Left colon (tissue), 2 donors: ENCODE measurements around the gene CTSF. TPM values are rescaled to one million over a fixed set of nuclear protein-coding genes. Genes with fewer than 3 reads are reported as not detected.
"Not testable (repeated sequence)": the region's sequence is repeated elsewhere in the genome, so short reads cannot be mapped to it uniquely, and the experiment has no call there.

ENCODE experiments used
- ATAC-seq: fragments of 200-7000 bp; cut with Tn5 transposase; one replicate; pipeline ENCODE4 v1.9.1; 2020; ENCODE audit warnings: mild to moderate bottlenecking, moderate library complexity
- DNase-seq, 2 donors: peaks; one replicate each; pipeline ENCODE4 v3.0.0-alpha.2; 2020
- intact Hi-C, 2 donors: fragments of 100-400 bp; cut with DNase I in 1 of 2; cut with micrococcal nuclease in 1 of 2; formaldehyde crosslinking; loops; one replicate each; pipeline versions ENCODE4 v1.11.2 to v1.14.0; 2022; cut with DNase I, micrococcal nuclease
- total RNA-seq, 2 donors: library from RNA; stranded (reverse); fragmentation: NEBNext Ultra II Directional; extraction: Animal tissue kit (Norgen Biotek cat#: 25700); gene quantifications; one replicate each; pipeline ENCODE4 v1.2.1, GENCODE V29; 2021
- donor health status: DM: no; HTN: no; CAD: no.
- donor health status: DM: yes; HTN: yes; CAD: no.

Gene CTSF
- total RNA-seq, 2 donors from 2014 or later: 5.6 to 20.4 TPM

DNA sequence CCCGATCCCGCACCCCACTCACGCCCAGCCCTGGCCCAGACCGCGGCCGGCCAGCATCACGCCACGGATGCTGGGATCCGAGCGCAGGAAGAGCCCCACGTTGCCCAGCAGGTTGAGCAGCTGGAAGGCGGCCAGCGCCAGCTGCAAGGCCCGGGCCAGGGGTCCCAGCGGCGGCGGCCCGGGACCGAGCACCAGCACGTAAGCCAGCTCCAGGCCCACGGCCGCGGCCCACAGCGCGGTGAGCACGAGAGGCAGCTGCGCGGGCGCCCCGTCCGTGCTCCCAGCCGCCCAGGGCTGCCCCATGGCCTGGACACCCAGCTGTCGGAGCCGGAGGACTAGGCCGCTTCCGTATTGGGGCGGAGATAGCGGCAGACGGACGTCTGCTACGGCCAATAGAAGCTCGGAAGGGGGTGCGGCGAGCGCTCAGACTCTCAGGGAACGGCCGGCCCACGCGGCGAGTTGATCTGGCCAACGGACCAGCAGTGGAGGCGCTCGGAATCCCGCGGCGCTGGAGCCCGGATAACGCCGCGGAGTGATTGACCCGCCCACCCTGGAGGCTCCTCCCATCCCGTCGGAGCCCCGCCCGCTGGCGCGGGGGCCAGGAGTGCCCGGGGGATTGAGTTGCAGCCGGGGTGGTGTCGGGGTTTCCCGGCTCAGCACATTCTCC is 22.6 kb downstream of the CTSF start, which contains the start of gene ZDHHC24:
ZDHHC24 (minus strand) TSS at position 348 of the 667 bp plus-strand sequence; CDS start at position 303, 45 bp downstream.
- intact Hi-C loops: no loop called here
- ATAC-seq (peak; percentile 97), DNase-seq (peak; percentile 97)

DNA sequence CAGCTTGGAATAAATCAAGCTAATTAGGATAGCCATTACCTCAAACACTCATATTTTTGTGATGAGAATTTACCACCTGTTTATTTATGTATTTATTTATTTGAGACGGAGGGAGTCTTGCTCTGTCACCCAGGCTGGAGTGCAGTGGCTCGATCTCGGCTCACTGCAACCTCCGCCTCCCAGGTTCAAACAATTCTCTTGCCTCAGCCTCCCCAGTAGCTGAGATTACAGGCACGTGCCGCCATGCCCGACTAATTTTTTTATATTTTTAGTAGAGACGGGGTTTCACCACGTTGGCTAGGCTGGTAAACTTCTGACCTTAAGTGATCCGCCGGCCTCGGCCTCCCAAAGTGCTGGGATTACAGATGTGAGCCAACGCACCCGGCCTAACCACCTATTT is 23.5 kb downstream of the CTSF start:
- ATAC-seq, DNase-seq, intact Hi-C loops: not testable (repeated sequence)

DNA sequence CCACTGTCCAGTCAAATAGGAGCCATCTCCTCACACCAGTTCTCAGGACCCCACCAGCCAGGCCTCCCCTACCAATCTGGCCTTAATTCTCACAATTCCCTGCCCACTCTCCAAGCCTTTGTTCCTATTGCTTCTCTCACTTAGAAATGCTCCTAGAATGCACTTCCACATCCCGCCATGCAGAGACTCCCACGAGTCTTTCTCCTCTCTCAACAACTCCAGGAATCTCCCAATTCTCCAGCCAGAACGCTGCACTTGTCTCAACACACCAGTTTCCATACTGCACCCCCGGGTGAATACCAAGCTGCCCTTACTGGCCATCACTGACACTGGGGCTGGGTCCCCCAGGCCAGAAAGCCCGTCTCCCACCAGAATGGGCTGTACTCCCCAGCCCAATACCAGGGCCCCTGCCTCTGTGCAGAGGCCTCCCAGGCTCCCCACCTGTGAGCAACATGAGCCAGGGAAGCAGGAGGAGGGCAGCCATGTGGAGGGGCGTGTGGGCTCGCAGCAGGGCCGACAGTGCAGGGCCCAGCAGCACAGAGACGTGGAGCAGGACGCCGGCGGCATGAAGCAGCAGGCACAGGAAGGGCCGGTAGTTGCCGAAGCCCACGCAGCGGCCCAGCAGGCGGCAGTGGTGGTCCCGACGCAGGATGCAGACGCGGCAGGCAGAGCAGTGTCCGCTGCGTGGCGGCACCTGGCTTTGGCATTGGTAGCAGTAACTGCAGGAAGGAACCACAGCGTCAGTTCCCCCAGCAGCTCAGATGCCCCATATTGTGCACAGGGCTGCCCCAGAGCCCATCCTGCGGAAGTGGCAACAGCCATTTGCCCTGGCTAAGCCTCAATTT is 24.9 kb downstream of the CTSF start:
- intact Hi-C loops: no loop called here
- no peak for ATAC-seq
- peak in 1 of 2 donors; percentile 62 for DNase-seq

DNA sequence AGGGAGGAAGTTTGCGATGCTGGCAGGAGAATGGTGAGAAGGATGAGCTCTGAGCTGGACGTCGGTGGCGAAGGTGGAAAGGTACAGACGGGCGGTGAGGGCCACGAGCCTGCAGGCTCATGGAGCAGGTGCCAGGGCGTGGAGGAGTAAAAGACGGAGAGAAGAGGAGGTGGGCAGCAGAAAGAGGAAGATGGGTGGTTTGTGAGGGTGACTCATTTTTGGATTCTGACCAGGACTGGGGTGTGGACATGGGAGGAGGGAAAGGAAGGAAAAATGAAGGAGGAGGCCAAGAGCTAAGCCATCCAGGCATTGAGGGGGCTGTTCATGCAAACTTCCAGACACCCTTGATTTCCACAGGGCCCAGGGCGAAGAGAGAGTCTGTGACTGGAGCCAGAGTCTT is 26.0 kb downstream of the CTSF start:
- no peak for ATAC-seq
- DNase-seq: no peak
- intact Hi-C loops: no loop called here

DNA sequence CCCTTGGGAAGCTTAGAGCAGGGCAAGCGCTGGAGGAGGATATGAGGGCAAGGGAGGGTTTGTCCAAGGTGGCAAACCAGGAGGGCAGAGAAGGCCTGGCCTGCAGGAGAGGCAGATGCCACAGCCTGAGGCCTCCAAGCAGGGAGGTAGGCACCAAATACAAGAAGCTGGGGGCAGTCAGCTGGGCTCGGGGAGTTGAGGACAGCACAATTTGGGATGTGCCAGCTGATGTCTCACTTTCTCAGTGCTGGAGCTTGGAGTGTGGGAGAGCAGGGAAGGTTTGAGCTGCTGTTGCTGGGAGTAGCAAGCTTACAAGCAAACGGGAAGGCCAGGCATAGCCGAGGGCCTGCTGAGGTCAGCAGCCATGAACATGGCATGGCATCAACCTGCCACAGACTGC is 26.5 kb downstream of the CTSF start:
- intact Hi-C loops: no loop called here
- DNase-seq: no peak
- no peak for ATAC-seq

DNA sequence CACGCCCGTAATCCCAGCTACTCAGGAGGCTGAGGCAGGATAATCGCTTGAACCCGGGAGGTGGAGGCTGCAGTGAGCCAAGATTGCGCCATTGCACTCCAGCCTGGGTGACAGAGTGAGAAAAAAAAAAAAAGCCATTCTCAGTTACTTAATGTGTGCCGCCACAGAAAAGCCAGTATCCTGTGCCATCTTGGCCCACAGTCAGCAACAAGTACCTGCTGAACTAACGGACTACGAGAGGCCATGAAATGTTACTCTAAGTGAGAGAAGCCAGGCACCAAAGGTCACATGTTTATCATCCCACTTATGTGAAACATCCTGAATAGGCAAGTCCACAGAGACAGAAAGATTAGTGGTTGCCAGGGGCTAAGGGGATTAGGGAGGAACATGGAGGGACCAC is 27.8 kb downstream of the CTSF start:
- ATAC-seq, intact Hi-C loops, DNase-seq: not testable (repeated sequence)

DNA sequence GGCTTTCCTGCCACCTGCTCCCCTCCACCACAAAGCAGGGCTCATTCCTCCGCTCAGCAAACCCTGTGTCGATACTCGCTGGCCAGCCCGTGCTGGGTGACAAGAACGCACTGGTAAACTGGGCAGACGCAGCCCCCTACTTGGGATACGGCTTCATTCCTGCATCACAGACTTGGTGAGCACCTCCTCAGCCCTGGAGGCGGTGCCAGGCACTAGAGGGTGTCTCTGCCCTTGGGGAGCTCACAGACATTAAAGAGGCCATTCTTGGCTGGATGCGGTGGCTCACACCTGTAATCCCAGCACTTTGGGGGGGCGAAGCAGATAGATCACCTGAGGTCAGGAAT is 28.6 kb downstream of the CTSF start:
- ATAC-seq: no peak
- no peak for DNase-seq
- intact Hi-C loops: no loop called here

DNA sequence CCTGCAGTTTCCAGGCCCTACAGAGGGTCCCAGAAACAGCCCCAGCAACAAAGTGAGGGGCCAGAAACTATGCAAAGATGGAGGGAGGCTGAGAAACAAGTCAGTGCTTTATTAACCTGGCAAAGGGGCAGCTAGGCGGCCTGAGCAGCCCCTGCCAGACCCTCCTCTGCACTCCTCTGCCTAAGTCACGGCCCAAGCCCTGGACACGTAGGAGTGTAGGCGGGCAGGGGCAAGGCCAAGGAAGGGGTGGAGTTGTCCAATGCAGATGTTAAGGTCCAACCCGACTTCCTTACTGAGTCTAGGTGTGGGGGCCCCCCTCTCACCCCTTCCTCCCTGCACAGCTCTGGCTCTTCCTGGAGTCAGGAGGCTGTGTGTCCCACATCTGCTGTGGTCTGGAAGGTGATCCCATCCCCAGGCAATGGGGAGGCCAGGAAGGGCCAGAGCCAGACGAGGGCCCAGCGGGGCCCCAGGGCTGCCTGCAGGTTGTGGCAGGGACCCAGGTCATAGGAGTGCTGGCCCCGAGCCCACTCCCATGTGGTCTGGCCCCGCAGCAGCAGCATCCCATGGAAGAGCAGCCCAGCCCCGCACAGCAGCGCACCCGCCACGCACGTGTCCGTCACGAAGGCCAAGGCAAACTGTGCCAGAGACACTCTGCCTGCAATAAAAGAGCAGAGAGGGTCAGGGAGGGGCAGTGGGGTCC is 29.1 kb downstream of the CTSF start:
- ATAC-seq (peak; percentile 12), DNase-seq (no peak)
- intact Hi-C loops: no loop called here

DNA sequence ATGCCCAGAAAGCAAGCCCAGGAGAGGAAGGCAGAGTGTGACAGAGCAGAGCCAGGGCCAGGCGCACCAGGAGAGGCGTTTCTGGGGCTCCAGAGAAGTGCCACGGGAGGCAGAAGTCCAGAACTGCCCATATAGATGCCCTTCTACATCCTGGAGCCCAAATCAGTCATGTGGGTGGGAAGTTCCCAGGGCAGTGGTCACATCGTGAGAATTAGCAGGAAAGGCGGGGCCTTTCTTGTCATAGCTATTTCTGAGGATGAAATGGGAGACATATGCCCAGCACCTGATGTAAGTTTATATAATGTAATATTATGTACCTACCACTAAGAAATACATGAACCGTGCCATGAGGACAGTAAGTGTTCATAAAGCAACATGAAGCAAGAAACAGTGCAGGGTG is 35.6 kb downstream of the CTSF start:
- intact Hi-C loops: no loop called here
- ATAC-seq (no peak), DNase-seq (no peak)

DNA sequence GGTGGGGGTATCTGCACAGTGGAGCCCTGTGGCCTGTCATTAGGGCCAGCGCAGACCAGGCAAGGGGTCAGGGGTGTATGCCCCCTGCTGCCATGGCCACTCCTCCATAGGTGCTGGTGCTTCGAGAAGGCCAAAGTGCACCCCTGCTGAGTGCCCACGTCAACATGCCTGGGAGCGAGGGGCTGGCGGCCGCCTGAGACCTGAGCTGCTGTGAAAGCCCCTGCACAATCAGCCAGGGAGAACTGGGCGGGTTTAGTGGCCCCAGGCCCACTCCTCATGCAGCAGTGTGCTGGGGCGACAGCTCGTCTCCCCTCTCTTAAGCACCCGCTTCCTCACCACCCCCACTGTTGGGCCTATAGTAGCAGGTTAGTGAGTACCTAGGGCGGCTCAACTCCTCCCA is 36.6 kb downstream of the CTSF start:
- no peak for DNase-seq
- intact Hi-C loops: no loop called here
- no peak for ATAC-seq

DNA sequence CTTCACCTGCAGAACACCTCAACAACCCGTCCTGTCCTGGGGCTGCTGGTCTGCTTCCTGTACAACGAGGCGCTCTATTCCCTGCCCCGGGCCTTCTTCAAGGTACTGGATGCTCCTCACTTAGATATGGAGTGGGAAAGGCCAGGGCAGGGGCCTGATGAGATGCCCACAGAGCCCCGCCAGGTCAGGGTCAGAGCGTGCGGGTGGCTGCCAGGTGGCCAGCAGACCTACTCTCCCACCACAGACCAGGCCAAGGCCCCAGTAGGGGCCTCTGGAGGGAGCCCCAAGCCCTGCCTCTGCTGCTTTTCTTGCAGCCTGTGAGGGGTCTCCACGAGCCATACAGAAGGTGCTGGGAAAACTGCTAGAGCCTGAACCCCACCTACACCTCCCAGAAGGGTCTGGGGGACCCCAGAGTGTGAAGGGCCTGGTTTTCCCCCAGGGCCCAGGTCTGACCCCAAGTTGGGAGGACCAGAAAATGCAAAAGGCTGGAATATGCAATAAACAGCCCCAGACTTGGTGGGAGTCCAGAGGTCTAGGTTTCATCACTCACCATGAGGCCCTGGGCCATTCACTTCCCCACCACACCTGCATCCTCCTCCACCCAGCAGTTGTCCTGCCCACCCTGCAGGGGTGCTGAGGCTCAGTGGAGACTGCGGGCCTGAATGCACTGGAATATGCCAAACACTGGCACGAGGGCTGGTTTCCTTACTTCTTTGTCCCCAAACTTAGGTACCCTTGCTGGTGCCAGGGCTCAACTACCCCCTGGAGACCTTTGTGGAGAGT is 37.3 kb downstream of the CTSF start:
- ATAC-seq (no peak), DNase-seq (no peak)
- intact Hi-C loops: no loop called here

DNA sequence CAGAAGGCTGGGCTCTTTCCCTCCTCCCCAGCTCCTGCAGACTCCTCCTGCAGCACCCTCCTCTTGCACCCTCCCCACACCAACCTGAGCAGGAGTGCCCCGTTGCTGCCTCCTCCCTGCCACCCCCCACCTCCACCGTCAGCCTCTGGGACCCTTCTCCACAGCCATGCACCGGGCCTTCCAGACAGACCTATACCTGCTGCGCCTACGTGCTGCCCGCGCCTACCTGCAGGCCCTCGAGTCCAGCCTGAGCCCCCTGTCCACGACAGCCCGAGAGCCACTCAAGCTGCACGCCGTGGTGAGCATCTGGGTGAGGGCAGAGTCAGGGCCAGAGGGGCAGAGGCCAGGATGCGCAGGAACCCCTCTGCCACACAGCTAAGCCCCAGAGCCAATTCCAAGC is 38.8 kb downstream of the CTSF start:
- intact Hi-C loops: no loop called here
- no peak for DNase-seq
- no peak for ATAC-seq

DNA sequence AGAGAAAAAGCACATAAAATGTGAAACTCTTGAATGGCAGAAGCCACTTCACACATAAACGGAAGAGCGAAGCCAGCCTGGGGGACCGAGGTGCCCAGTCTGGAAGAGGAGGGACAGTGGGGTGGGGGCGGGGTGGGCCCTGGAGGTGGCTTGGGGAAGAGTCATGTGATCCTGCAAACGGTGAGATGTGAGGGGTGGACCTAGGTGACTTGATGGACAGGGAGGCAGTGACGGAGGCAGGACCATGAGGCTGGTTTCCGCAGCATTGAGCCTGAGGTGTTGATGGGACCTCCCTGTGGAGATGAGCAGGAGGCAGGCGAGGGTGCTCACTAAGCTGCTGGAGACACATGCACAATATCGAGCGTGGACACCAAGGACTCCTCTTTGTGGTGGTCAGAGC is 39.3 kb downstream of the CTSF start:
- no peak for DNase-seq
- intact Hi-C loops: no loop called here
- ATAC-seq: no peak

DNA sequence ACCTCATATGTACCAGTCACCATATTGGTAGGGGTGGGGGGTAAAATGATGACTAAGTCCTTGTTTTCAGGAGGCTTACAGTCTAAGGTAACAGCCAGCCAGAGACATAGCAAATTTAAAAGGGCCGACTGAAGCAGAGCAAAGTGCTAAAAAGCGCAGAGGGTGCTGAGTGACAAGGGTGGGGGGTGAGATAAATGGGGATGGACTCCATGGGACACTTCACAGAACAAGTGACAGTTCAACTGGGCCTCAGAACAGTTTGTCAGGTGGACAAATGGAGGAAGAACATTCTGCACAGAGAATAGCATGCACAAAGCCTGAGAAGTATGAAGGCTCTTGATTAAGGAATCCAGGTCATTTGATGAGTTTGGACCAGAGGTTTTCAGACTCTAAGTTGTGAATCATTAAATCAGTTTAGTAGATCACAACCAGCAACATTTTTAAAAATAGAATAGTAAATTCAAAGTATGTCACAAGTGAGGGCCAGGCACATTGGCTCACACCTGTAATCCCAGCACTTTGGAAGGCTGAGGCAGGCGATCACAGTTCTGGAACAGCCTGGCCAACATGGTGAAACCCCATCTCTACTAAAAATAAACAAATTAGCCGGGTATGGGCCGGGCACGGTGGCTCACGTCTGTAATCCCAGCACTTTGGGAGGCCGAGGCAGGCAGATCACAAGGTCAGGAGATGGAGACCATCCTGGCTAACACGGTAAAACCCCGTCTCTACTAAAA is 43.9 kb downstream of the CTSF start:
- DNase-seq (no peak), ATAC-seq (no peak)
- intact Hi-C loops: no loop called here

DNA sequence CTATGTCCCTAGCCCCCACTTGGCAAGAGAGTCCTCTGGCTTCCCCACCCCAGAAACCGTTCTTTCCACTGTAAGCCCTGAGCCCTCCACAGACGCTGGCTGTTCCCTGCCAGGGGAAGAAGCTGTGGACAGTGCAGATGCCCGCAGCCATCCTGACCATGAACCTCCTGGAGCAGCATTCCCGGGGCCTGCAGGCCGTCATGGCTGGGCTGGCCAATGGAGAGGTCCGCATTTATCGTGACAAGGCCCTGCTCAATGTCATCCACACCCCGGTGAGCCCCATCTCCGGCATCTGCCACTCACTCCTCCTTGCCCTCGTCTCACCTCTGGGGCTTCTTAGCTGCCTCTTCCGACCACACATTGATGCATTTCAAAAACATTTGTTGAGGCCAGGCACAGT is 44.8 kb downstream of the CTSF start:
- intact Hi-C loops: no loop called here
- no peak for ATAC-seq

More for the DNA sequence above, 44.8 kb downstream of the CTSF start:
- no peak for DNase-seq
